Measurements from ENCODE around the gene OTULINL. TPM values are rescaled to one million over a fixed set of nuclear protein-coding genes. Genes with fewer than 3 reads are reported as not detected.

The OTULINL gene
- polyA plus RNA-seq, 1 of the 3 experiments (the other 2 are of a cell fraction) = 0.26 TPM

DNA sequence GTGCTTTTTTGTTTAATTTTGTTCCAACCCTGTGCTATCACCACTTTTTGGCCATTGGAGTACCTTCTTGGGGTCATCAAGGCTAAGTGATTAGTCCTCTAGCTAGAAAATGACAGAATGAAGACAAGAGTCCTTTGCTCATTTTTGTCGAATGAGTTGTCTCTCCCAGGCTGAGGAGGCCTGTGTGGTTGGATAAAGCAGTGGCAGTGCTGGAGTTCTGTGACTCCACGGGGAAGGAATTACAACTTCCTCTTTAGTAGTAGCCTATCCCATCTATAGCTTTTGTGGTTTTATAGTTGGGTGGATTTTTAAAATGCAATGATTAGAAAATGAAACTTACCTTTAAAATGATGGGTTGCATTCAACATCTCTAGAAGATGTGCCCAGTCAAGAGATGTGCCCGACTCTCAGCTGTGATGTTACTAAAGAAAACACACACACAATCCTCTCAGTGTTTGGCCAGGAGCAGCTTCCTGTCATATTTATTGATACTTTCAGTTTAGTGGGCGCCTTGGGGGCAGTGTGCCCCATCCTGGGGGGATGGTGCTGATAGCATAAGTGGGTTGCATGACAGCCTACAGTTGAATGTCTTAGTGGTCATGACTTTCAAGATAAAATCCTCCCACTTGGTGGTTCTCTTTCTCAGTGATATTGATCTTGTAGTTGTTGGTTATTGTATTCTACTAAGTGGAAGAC is 11.9 kb downstream of the OTULINL start:
- Histone ChIP-seq H3K4me2 (no peak overlapping the region), H3K9me3 (no peaks in the 10 kb centered on the region), H3K79me2 (ENCODE audit: insufficient read depth) (no peaks in the 10 kb centered on the region), H3K36me3 (replicated peaks in 1 of 2; ENCODE audit: control insufficient read depth in 1 of 2, insufficient read depth in 2 of 2, low read length in 1 of 2) (no peaks in the 10 kb centered on the region), H3K4me3 (ENCODE audit: low read depth in 2 of 2, low read length in 1 of 2) (no peak overlapping the region), H3K27me3 (ENCODE audit: insufficient read depth) (no peaks in the 10 kb centered on the region; the same call in 1 of the 2 replicates), H4K20me1 (ENCODE audit: insufficient read depth) (no peaks in the 10 kb centered on the region), H3K9me2 (no peaks in the 10 kb centered on the region), H3K9ac (no peak overlapping the region), H3K27ac (ENCODE audit: low read depth in 2 of 2, low read length in 1 of 2) (peak overlapping the region in 1 of 2 experiments; percentile 98; a peak in 2 of 4 replicates), H3K4me1 (ENCODE audit: control insufficient read depth in 1 of 2, insufficient read depth in 2 of 2, low read depth in 1 of 2, low read length in 1 of 2) (peaks cover 0 to 51% of the 10 kb centered on the region in 2 experiments; a peak in 2 of 4 replicates), H2AFZ (ENCODE audit: low read depth) (no peak overlapping the region), H3F3A (replicated peaks; ENCODE audit: insufficient read depth) (no peaks in the 10 kb centered on the region)
- 66% methylated on average over 4 of the region's 4 CpGs for WGBS (ENCODE audit: low lambda C conversion rate)
- CTCF ChIA-PET = interaction anchor here (0.7 to 2.4 kb wide), 3 partner anchors 11 to 194 kb away, joined by 3 to 15 read pairs (median 6); partner anchors contain the start of genes OTULIN and OTULINL
- DNase-seq = no peak
- TF ChIP-seq FOXJ3 (CRISPR knock-in tag; IDR thresholded peaks at IDR 0.05) (no peak), ELF1 (IDR thresholded peaks at IDR 0.05) (no peak)
- POLR2A ChIA-PET = interaction anchor here (0.6 kb wide), 1 partner anchor 109 kb away, joined by 3 read pairs; no protein-coding TSS in a partner anchor

DNA sequence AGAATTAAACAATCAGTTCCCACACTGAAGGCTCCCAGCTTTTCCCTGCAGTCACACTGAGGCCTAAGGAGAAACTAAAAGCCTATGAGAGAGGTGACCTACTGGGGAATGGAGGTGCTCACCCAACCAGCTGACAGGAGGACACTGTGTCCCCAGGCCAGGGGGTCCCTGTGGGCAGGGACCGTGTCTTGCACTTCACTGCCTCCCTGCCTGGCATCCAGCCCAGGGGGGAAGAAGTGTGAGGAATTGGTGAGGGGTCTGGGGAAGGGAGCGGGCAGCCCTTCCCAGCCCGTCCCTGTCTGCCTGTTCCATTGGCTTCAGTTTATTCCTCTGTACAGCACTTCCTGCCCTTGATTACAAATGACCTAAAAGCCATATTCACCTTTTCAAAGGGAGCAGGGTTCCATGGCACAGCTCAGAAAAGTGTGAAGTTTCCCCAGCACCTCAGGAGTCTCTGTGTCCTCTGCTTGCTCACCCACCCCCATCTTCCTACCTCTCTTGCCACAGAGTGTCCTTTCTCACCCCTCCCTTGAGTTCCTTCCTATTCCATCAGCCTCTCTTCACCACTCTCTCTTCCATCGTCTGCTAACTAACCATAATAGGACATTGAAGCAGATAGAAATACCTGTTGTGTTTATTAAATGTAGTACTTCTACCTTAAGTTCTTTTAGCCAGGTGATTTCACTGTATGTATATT is 12.9 kb downstream of the OTULINL start:
- Histone ChIP-seq H3K4me1 (ENCODE audit: control insufficient read depth in 1 of 2, insufficient read depth in 2 of 2, low read depth in 1 of 2, low read length in 1 of 2) (peaks cover 0 to 48% of the 10 kb centered on the region in 2 experiments; a peak in 2 of 4 replicates), H3K36me3 (replicated peaks in 1 of 2; ENCODE audit: control insufficient read depth in 1 of 2, insufficient read depth in 2 of 2, low read length in 1 of 2) (no peaks in the 10 kb centered on the region), H3K79me2 (ENCODE audit: insufficient read depth) (no peaks in the 10 kb centered on the region), H3K9ac (no peak overlapping the region), H3K4me2 (no peak overlapping the region), H3K27ac (ENCODE audit: low read depth in 2 of 2, low read length in 1 of 2) (peak overlapping the region in 1 of 2 experiments; percentile 98; a peak in 2 of 4 replicates), H3K9me3 (no peaks in the 10 kb centered on the region), H4K20me1 (ENCODE audit: insufficient read depth) (no peaks in the 10 kb centered on the region), H3K9me2 (no peaks in the 10 kb centered on the region), H3F3A (replicated peaks; ENCODE audit: insufficient read depth) (no peaks in the 10 kb centered on the region), H2AFZ (ENCODE audit: low read depth) (no peak overlapping the region), H3K27me3 (ENCODE audit: insufficient read depth) (no peaks in the 10 kb centered on the region; the same call in 1 of the 2 replicates), H3K4me3 (ENCODE audit: low read depth in 2 of 2, low read length in 1 of 2) (no peak overlapping the region)
- ChIA-PET CTCF (interaction anchor here (2.4 kb wide), 1 partner anchor 12 kb away, joined by 15 read pairs; the partner anchor contains the start of gene OTULINL), POLR2A (no interaction called here)
- peak; percentile 33 for DNase-seq
- TF ChIP-seq, protein P1, sequence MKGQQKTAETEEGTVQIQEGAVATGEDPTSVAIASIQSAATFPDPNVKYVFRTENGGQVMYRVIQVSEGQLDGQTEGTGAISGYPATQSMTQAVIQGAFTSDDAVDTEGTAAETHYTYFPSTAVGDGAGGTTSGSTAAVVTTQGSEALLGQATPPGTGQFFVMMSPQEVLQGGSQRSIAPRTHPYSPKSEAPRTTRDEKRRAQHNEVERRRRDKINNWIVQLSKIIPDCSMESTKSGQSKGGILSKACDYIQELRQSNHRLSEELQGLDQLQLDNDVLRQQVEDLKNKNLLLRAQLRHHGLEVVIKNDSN (IDR thresholded peaks at IDR 0.05; ENCODE audit: borderline replicate concordance, low read depth) = no peak
- TF ChIP-seq GATA2 (CRISPR knock-in tag; IDR thresholded peaks at IDR 0.05) = no peak
- no peak for TF ChIP-seq EP300 (IDR thresholded peaks at IDR 0.05; ENCODE audit: borderline replicate concordance in 1 of 2, low read depth in 1 of 2, low read length in 1 of 2)
- TF ChIP-seq ELF1 (IDR thresholded peaks at IDR 0.05) = no peak
- 67% methylated on average over 3 of the region's 4 CpGs for WGBS (ENCODE audit: low lambda C conversion rate)

DNA sequence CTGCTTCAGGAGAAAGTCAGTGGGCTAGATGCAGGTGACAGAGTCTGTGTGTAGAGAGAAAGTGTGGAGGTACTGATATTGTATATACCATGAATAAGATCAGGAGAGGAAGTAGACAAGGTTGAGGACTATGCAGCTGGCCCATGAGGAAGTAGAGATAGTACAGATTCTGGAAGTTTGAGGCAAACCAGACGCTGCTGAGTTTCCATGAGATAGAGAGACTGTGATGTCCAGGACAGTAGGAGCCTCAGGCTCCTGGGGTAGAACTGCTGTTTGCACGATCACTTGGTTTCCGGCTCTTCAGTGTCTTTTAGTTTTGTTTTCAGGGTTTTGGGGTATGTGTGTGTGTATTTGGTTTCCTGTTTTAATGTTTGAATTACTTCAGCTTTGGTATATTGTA is 13.6 kb downstream of the OTULINL start:
- Histone ChIP-seq H3K4me2 (no peak overlapping the region), H3K79me2 (ENCODE audit: insufficient read depth) (no peaks in the 10 kb centered on the region), H3K4me3 (ENCODE audit: low read depth in 2 of 2, low read length in 1 of 2) (no peak overlapping the region), H3K9me3 (no peaks in the 10 kb centered on the region), H3K36me3 (replicated peaks in 1 of 2; ENCODE audit: control insufficient read depth in 1 of 2, insufficient read depth in 2 of 2, low read length in 1 of 2) (no peaks in the 10 kb centered on the region), H2AFZ (ENCODE audit: low read depth) (no peak overlapping the region), H4K20me1 (ENCODE audit: insufficient read depth) (no peaks in the 10 kb centered on the region), H3K4me1 (ENCODE audit: control insufficient read depth in 1 of 2, insufficient read depth in 2 of 2, low read depth in 1 of 2, low read length in 1 of 2) (peaks cover 0 to 51% of the 10 kb centered on the region in 2 experiments; a peak in 2 of 4 replicates), H3K27ac (ENCODE audit: low read depth in 2 of 2, low read length in 1 of 2) (peak overlapping the region in 1 of 2 experiments; percentile 98; a peak in 2 of 4 replicates), H3K9me2 (no peaks in the 10 kb centered on the region), H3K27me3 (ENCODE audit: insufficient read depth) (no peaks in the 10 kb centered on the region; the same call in 1 of the 2 replicates), H3F3A (replicated peaks; ENCODE audit: insufficient read depth) (no peaks in the 10 kb centered on the region), H3K9ac (no peak overlapping the region)
- CTCF ChIA-PET = interaction anchor here (2.4 kb wide), 1 partner anchor 13 kb away, joined by 15 read pairs; the partner anchor contains the start of gene OTULINL
- 41% methylated on average over 3 of the region's 3 CpGs for WGBS (ENCODE audit: low lambda C conversion rate)
- POLR2A ChIA-PET = no interaction called here
- peak; percentile 80 for DNase-seq
- TF ChIP-seq FOXJ3 (CRISPR knock-in tag; IDR thresholded peaks at IDR 0.05) (peak; percentile 36; the same call in 1 of the 2 replicates), TCF12 (IDR thresholded peaks at IDR 0.05) (peak; percentile 31; the same call in 1 of the 2 replicates), SMC3 (IDR thresholded peaks at IDR 0.05; ENCODE audit: low read depth, low read length) (no peak), MEF2A (IDR thresholded peaks at IDR 0.05; ENCODE audit: borderline replicate concordance, low read depth) (no peak), EZH2phosphoT487 (IDR thresholded peaks at IDR 0.05; ENCODE audit: borderline replicate concordance, low read depth) (no peak), TAF1 (IDR thresholded peaks at IDR 0.05; ENCODE audit: borderline replicate concordance, low read depth, low read length) (no peak), CHD2 (IDR thresholded peaks at IDR 0.05; ENCODE audit: low read length, partially characterized antibody) (peak; percentile 63), GATA2 (CRISPR knock-in tag; IDR thresholded peaks at IDR 0.05) (peak; percentile 79), NFIC (IDR thresholded peaks at IDR 0.05; ENCODE audit: borderline replicate concordance) (no peak), RAD21 (IDR thresholded peaks at IDR 0.05; ENCODE audit: low read length) (no peak), EP300 (IDR thresholded peaks at IDR 0.05; ENCODE audit: borderline replicate concordance in 1 of 2, low read depth in 1 of 2, low read length in 1 of 2) (peak in 1 of 2 experiments; percentile 91; a peak in 2 of 4 replicates)
- TF ChIP-seq, protein P2, sequence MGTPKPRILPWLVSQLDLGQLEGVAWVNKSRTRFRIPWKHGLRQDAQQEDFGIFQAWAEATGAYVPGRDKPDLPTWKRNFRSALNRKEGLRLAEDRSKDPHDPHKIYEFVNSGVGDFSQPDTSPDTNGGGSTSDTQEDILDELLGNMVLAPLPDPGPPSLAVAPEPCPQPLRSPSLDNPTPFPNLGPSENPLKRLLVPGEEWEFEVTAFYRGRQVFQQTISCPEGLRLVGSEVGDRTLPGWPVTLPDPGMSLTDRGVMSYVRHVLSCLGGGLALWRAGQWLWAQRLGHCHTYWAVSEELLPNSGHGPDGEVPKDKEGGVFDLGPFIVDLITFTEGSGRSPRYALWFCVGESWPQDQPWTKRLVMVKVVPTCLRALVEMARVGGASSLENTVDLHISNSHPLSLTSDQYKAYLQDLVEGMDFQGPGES (IDR thresholded peaks at IDR 0.05; ENCODE audit: low read depth, low read length) = no peak
- TF ChIP-seq, protein P3, sequence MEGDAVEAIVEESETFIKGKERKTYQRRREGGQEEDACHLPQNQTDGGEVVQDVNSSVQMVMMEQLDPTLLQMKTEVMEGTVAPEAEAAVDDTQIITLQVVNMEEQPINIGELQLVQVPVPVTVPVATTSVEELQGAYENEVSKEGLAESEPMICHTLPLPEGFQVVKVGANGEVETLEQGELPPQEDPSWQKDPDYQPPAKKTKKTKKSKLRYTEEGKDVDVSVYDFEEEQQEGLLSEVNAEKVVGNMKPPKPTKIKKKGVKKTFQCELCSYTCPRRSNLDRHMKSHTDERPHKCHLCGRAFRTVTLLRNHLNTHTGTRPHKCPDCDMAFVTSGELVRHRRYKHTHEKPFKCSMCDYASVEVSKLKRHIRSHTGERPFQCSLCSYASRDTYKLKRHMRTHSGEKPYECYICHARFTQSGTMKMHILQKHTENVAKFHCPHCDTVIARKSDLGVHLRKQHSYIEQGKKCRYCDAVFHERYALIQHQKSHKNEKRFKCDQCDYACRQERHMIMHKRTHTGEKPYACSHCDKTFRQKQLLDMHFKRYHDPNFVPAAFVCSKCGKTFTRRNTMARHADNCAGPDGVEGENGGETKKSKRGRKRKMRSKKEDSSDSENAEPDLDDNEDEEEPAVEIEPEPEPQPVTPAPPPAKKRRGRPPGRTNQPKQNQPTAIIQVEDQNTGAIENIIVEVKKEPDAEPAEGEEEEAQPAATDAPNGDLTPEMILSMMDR (IDR thresholded peaks at IDR 0.05) = no peak
